Adrenal gland (tissue), 12 donors: Measurements from ENCODE around the gene ZSWIM1. TPM values are rescaled to one million over a fixed set of nuclear protein-coding genes. Genes with fewer than 3 reads are reported as not detected.
A peak's percentile ranks its signal among the peaks of the same experiment; 100 is the strongest.

Experiments used
- DNase-seq, 7 donors: peaks; one replicate each; pipeline ENCODE4 v3.0.0-alpha.2; 2019 to 2020
- H3K27ac ChIP-seq, 5 donors: fragments of 200-600 bp; sonication (generic) in 4 of 5; 1 replicate in 3 of 5; 2 replicates in 2 of 5; pipeline versions ENCODE4 v1.5.1 to v1.8.0; 2016 to 2020; ENCODE audit warnings: mild to moderate bottlenecking in 1 of 5
- H3K27me3 ChIP-seq: fragments of 200-600 bp; 2 replicates; pipeline ENCODE4 v1.8.0; 2021
- H3K36me3 ChIP-seq, 2 donors: fragments of 200-600 bp; replicated peaks in 1 of 2; 1 replicate in 1 of 2; 2 replicates in 1 of 2; pipeline versions ENCODE4 v1.5.1 to v1.8.0; 2018 to 2022
- H3K4me1 ChIP-seq, 2 donors: fragments of 200-600 bp; replicated peaks in 1 of 2; 1 replicate in 1 of 2; 2 replicates in 1 of 2; pipeline versions ENCODE4 v1.5.1 to v1.8.0; 2018 to 2021
- H3K4me3 ChIP-seq, 4 donors: fragments of 200-600 bp; sonication (generic) in 3 of 4; one replicate each; pipeline ENCODE4 v1.5.1; 2016 to 2018
- H3K9me3 ChIP-seq, 3 donors: fragments of 200-600 bp; sonication (generic) in 1 of 3; replicated peaks in 1 of 3; 1 replicate in 2 of 3; 2 replicates in 1 of 3; pipeline versions ENCODE4 v1.5.1 to v1.8.0; 2016 to 2021
- CTCF ChIP-seq, 6 experiments: fragments of 450-650 bp in 4 of 6; fragments of 200-600 bp in 2 of 6; sonication (generic) in 1 of 6; IDR thresholded peaks; 1 replicate in 5 of 6; 2 replicates in 1 of 6; pipeline versions ENCODE4 v1.5.1 to v1.8.0; 2016 to 2021; ENCODE audit warnings: antibody characterized with exemption in 6 of 6, mild to moderate bottlenecking in 2 of 6, moderate library complexity in 1 of 6
- POLR2A ChIP-seq, 2 donors: fragments of 450-650 bp; IDR thresholded peaks; one replicate each; pipeline ENCODE4 v1.6.1; 2017; ENCODE audit warnings: antibody characterized with exemption in 2 of 2, mild to moderate bottlenecking in 2 of 2, moderate library complexity in 1 of 2
- WGBS, 4 donors: extraction: QIAGEN DNeasy Blood & Tissue Kit in 2 of 4; methylation state at CpG; one replicate each; pipeline versions ENCODE4 v1.1.5 to v1.1.7; 2013 to 2017; 5-methylcytosine and 5-hydroxymethylcytosine counted together
- intact Hi-C, 2 donors: fragments of 100-400 bp; cut with DNase I; formaldehyde crosslinking; loops; one replicate each; pipeline versions ENCODE4 v1.14.1 to v1.15.0; 2022 to 2023
- polyA plus RNA-seq, 3 donors: library from polyadenylated mRNA; stranded (reverse); fragments of 200-250 nt in 2 of 3; fragments of 350-450 nt in 1 of 3; fragmentation: Illumina TruSeq in 1 of 3; extraction: RNeasy Lipid Tissue Mini Kit (QIAGEN cat#74804) in 1 of 3; gene quantifications; one replicate each; pipeline ENCODE4 v1.2.3, GENCODE V29; 2013 to 2014
- total RNA-seq, 9 donors: library from RNA; depleted of rRNA in 4 of 9; stranded (reverse); fragments of >200 nt in 4 of 9; fragments of 120-200 nt in 1 of 9; fragmentation: NEBNext Ultra II Directional in 1 of 9; extraction: Animal tissue kit (Norgen Biotek cat#: 25700) in 1 of 9; gene quantifications; one replicate each; pipeline versions ENCODE4 v1.1.0 to v1.2.4, GENCODE V29; 2013 to 2023
- donor health status: healthy with polysubstance abuse.
- donor health status: Bipolar disorder and iron deficiency.
- donor health status: DM: yes; HTN: yes; CAD: no.
- donor health status: DM: no; HTN: no; CAD: no.
- donor health status: DM: no; HTN: no; CAD: no.
- donor health status: DM: yes; HTN: yes; CAD: no.

Gene ZSWIM1
- total and polyA plus RNA-seq, 12 donors, result 4.2 to 22.1 (median 18.3) TPM

DNA sequence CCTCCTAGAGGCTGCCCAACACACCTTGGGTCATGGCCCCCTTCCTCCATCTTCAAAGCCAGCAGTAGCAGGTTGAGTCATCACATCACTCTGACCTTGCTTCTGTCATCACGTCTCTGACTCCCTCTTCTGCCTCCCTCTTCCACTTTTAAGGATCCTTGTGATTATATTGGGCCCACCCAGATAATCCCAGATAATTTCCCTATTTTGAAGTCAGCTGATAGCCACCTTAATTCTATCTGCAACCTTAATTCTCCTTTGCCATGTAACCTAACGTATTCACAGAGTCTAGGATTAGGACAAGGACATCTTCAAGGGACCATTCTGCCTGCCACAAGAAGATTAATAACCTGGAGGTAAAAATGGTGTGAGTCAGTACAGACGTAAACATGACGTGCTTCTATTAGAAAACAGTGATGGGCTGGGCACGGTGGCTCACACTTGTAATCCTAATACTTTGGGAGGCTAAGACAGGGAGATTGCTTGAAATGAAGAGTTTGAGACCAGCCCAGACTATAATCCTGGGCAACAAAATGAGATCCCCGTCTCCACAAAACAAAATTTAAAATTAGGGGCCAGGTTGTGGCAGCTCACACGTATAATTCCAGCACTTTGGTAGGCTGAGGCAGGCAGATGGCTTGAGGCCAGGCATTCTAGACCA, 20.3 kb upstream of the ZSWIM1 start:
- H3K4me3 ChIP-seq, result no peak overlapping the region
- H3K4me1 ChIP-seq, result peaks cover 11 to 25% of the 10 kb centered on the region in 2 donors
- intact Hi-C loops, result no loop called here
- peak overlapping the region in 4 of 5 donors; percentile 1 to 51 (median 4) for H3K27ac ChIP-seq
- H3K27me3 ChIP-seq, result no peaks in the 10 kb centered on the region
- TF ChIP-seq POLR2A (IDR thresholded peaks at IDR 0.05) (no peak), CTCF (IDR thresholded peaks at IDR 0.05) (no peak)
- DNase-seq, result peak in 2 of 7 donors; percentile 16 to 62
- H3K36me3 ChIP-seq, result no peaks in the 10 kb centered on the region
- no peaks in the 10 kb centered on the region for H3K9me3 ChIP-seq
- 42 to 46% (median 42%) methylated on average over 7 of the region's 7 CpGs for WGBS, 4 donors

GRCh38 chr20:45861221-45862075, 19.6 kb upstream of the ZSWIM1 start:
- peak in 1 of 7 donors; percentile 54 for DNase-seq
- intact Hi-C loops, result no loop called here
- Histone ChIP-seq H3K27me3 (no peaks in the 10 kb centered on the region), H3K9me3 (no peaks in the 10 kb centered on the region), H3K4me1 (peaks cover 4 to 17% of the 10 kb centered on the region in 2 donors), H3K36me3 (no peaks in the 10 kb centered on the region), H3K4me3 (no peak overlapping the region), H3K27ac (peak overlapping the region in 2 of 5 donors; percentile 1 to 51)
- WGBS, 4 donors, result 86 to 95% (median 94%) methylated on average over 7 of the region's 7 CpGs
- TF ChIP-seq POLR2A (IDR thresholded peaks at IDR 0.05), result no peak
- no peak for TF ChIP-seq CTCF (IDR thresholded peaks at IDR 0.05)

GRCh38 chr20:45863543-45864470, 17.2 kb upstream of the ZSWIM1 start:
- intact Hi-C loops, result no loop called here
- WGBS, 4 donors, result 83 to 90% (median 90%) methylated on average over 6 to 7 of the region's 7 CpGs
- peaks cover 9 to 18% of the 10 kb centered on the region in 2 donors for H3K4me1 ChIP-seq
- H3K36me3 ChIP-seq, result no peaks in the 10 kb centered on the region
- H3K27me3 ChIP-seq, result no peaks in the 10 kb centered on the region
- H3K9me3 ChIP-seq, result no peaks in the 10 kb centered on the region
- H3K4me3 ChIP-seq, result no peak overlapping the region
- H3K27ac ChIP-seq, result no peak overlapping the region
- TF ChIP-seq POLR2A (IDR thresholded peaks at IDR 0.05) (no peak), CTCF (IDR thresholded peaks at IDR 0.05) (no peak)
- no peak for DNase-seq
